Upper lobe of left lung (tissue), 4 donors: ENCODE results near the gene RGS7.

Source experiments
- EP300 ChIP-seq, 4 donors: sonication (generic); formaldehyde crosslinking; IDR thresholded peaks; one replicate each; pipeline ENCODE4 v1.5.1; 2017; ENCODE audit warnings: antibody characterized with exemption in 4 of 4, control low read depth in 2 of 4
- POLR2A ChIP-seq, 4 donors: fragments of 450-650 bp; IDR thresholded peaks; one replicate each; pipeline ENCODE4 v1.5.1; 2016 to 2017; ENCODE audit warnings: antibody characterized with exemption in 4 of 4, mild to moderate bottlenecking in 2 of 4
- POLR2AphosphoS5 ChIP-seq, 2 donors: sonication (generic); formaldehyde crosslinking; IDR thresholded peaks; one replicate each; pipeline ENCODE4 v1.5.1; 2017; ENCODE audit warnings: antibody characterized with exemption in 2 of 2
- TF ChIP-seq, protein P1 (sequence below), 6 experiments: fragments of 450-650 bp in 4 of 6; fragments of 200-600 bp in 2 of 6; sonication (generic) in 2 of 6; IDR thresholded peaks; one replicate each; pipeline ENCODE4 v1.5.1; 2016 to 2019; ENCODE audit warnings: antibody characterized with exemption in 6 of 6

DNA sequence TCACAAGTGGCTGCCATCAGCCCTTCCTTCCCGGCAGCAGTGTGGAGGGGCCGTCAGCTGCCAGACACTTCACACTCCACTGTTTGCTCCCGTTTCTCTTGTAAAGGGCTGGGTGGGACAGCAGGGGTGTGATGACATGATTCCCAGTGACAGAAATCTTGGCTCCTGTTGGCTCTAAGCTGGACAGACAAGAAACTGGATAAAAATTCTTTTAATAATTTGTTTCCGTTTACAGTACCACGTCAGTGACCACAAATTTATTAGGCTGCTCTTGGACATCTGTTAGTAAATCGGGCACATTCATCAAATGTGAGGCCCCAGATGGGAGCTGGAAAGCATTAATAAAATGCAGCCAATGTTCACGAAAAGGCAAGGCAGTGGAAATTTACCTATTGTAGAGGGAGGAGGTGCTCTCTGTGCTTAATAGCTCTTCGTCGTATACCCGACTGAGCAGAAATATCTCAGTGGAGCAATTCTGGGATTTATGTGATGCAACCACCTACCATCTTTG is 391.4 kb downstream of the RGS7 start:
- TF ChIP-seq, protein P1, sequence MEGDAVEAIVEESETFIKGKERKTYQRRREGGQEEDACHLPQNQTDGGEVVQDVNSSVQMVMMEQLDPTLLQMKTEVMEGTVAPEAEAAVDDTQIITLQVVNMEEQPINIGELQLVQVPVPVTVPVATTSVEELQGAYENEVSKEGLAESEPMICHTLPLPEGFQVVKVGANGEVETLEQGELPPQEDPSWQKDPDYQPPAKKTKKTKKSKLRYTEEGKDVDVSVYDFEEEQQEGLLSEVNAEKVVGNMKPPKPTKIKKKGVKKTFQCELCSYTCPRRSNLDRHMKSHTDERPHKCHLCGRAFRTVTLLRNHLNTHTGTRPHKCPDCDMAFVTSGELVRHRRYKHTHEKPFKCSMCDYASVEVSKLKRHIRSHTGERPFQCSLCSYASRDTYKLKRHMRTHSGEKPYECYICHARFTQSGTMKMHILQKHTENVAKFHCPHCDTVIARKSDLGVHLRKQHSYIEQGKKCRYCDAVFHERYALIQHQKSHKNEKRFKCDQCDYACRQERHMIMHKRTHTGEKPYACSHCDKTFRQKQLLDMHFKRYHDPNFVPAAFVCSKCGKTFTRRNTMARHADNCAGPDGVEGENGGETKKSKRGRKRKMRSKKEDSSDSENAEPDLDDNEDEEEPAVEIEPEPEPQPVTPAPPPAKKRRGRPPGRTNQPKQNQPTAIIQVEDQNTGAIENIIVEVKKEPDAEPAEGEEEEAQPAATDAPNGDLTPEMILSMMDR (IDR thresholded peaks at IDR 0.05): no peak
- TF ChIP-seq POLR2AphosphoS5 (IDR thresholded peaks at IDR 0.05) (no peak), EP300 (IDR thresholded peaks at IDR 0.05) (no peak), POLR2A (IDR thresholded peaks at IDR 0.05) (no peak)
